ENCODE data around the gene CRABP1. TPM values are rescaled to one million over a fixed set of nuclear protein-coding genes. Genes with fewer than 3 reads are reported as not detected.

Gene CRABP1
- total RNA-seq, 2 donors from 2014 or later = 103 TPM

- Histone ChIP-seq H3K9me3 (ENCODE audit: control insufficient read depth, low read length) (no peaks in the 10 kb centered on the region), H3K4me1 (ENCODE audit: control insufficient read depth, insufficient read depth, low read length) (no peaks in the 10 kb centered on the region), H3K4me3 (ENCODE audit: low read length) (no peak overlapping the region), H3K27me3 (ENCODE audit: control insufficient read depth, insufficient read depth, low read length, poor library complexity, severe bottlenecking) (peaks cover 27% of the 10 kb centered on the region), H3K27ac (ENCODE audit: low read depth, low read length) (no peak overlapping the region), H3K36me3 (ENCODE audit: control insufficient read depth, insufficient read depth, low read length) (no peaks in the 10 kb centered on the region), H3K9ac (ENCODE audit: extremely low read depth, low read length, poor library complexity, severe bottlenecking) (no peak overlapping the region)
- Mint-ChIP-seq H3K4me1 (peaks cover 5% of the 10 kb centered on the region), H3K9me3 (no peaks in the 10 kb centered on the region), H3K36me3 (ENCODE audit: low read depth) (no peaks in the 10 kb centered on the region), H3K27me3 (ENCODE audit: insufficient read depth) (peaks cover 10% of the 10 kb centered on the region), H3K27ac (no peak overlapping the region), H3K4me3 (no peak overlapping the region)
- no peak for DNase-seq
- 49 to 86% methylated on average over 1 to 3 of the region's 3 CpGs for WGBS, 2 experiments (ENCODE audit: insufficient coverage in 1 of 2, insufficient read length in 1 of 2)
- TF ChIP-seq CTCF (conservative IDR thresholded peaks at IDR 0.05) = no peak
Measured at GRCh38 chr15:78301828-78302227, 38.3 kb upstream of the CRABP1 start.

GRCh38 chr15:78302579-78303312 is 37.4 kb upstream of the CRABP1 start:
- peaks cover 27% of the 10 kb centered on the region for H3K27me3 ChIP-seq (ENCODE audit: control insufficient read depth, insufficient read depth, low read length, poor library complexity, severe bottlenecking)
- DNase-seq = no peak
- no peaks in the 10 kb centered on the region for H3K36me3 ChIP-seq (ENCODE audit: control insufficient read depth, insufficient read depth, low read length)
- Mint-ChIP-seq H3K27me3 (ENCODE audit: insufficient read depth) (peaks cover 10% of the 10 kb centered on the region), H3K4me3 (peak overlapping the region; percentile 60), H3K27ac (no peak overlapping the region), H3K4me1 (peaks cover 5% of the 10 kb centered on the region), H3K9me3 (no peaks in the 10 kb centered on the region), H3K36me3 (ENCODE audit: low read depth) (no peaks in the 10 kb centered on the region)
- no peak overlapping the region for H3K27ac ChIP-seq (ENCODE audit: low read depth, low read length)
- WGBS, 2 experiments (ENCODE audit: insufficient coverage in 1 of 2, insufficient read length in 1 of 2) = 92 to 93% methylated on average over 2 to 5 of the region's 5 CpGs
- no peaks in the 10 kb centered on the region for H3K4me1 ChIP-seq (ENCODE audit: control insufficient read depth, insufficient read depth, low read length)
- H3K4me3 ChIP-seq (ENCODE audit: low read length) = no peak overlapping the region
- no peak for TF ChIP-seq CTCF (conservative IDR thresholded peaks at IDR 0.05)
- no peak overlapping the region for H3K9ac ChIP-seq (ENCODE audit: extremely low read depth, low read length, poor library complexity, severe bottlenecking)
- no peaks in the 10 kb centered on the region for H3K9me3 ChIP-seq (ENCODE audit: control insufficient read depth, low read length)

- H3K27ac Mint-ChIP-seq = no peak overlapping the region
- DNase-seq = peak; percentile 60
- Histone ChIP-seq H3K36me3 (ENCODE audit: control insufficient read depth, insufficient read depth, low read length) (no peaks in the 10 kb centered on the region), H3K4me1 (ENCODE audit: control insufficient read depth, insufficient read depth, low read length) (no peaks in the 10 kb centered on the region), H3K4me3 (ENCODE audit: low read length) (no peak overlapping the region), H3K27me3 (ENCODE audit: control insufficient read depth, insufficient read depth, low read length, poor library complexity, severe bottlenecking) (peaks cover 27% of the 10 kb centered on the region), H3K27ac (ENCODE audit: low read depth, low read length) (no peak overlapping the region), H3K9me3 (ENCODE audit: control insufficient read depth, low read length) (no peaks in the 10 kb centered on the region), H3K9ac (ENCODE audit: extremely low read depth, low read length, poor library complexity, severe bottlenecking) (no peak overlapping the region)
- TF ChIP-seq CTCF (conservative IDR thresholded peaks at IDR 0.05) = no peak
- H3K4me3 Mint-ChIP-seq = peak overlapping the region; percentile 60
- peaks cover 10% of the 10 kb centered on the region for H3K27me3 Mint-ChIP-seq (ENCODE audit: insufficient read depth)
- no peaks in the 10 kb centered on the region for H3K9me3 Mint-ChIP-seq
- no peaks in the 10 kb centered on the region for H3K36me3 Mint-ChIP-seq (ENCODE audit: low read depth)
- 89% methylated on average over 4 to 9 of the region's 9 CpGs for WGBS, 2 experiments (ENCODE audit: insufficient coverage in 1 of 2, insufficient read length in 1 of 2)
- H3K4me1 Mint-ChIP-seq = no peaks in the 10 kb centered on the region
Measured at GRCh38 chr15:78304216-78305066, 35.7 kb upstream of the CRABP1 start.
